ENCODE results near the gene PHLPP1.
"Not testable (repeated sequence)": the region's sequence is repeated elsewhere in the genome, so short reads cannot be mapped to it uniquely, and the experiment has no call there.

The PHLPP1 gene

DNA sequence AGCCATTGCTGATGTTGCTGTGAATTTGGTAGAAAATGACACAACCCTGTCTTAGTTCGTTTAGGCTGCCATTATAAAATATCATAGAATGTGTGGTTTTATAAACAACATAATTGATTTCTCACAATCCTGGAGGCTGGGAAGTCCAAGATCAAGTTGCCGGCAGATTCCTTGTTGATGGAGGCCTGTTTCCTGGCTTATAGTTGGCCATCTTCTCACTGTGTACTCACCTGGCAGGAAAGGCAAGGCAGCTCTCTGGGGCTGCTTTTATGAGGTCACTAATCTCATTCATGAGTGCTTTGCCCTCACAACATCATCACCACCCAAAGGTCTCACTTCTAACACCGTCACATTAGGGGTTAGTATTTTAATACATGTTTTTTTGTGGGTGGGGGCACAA is 58.4 kb downstream of the PHLPP1 start:
- DNase-seq (ENCODE audit: low read depth), result no peak

DNA sequence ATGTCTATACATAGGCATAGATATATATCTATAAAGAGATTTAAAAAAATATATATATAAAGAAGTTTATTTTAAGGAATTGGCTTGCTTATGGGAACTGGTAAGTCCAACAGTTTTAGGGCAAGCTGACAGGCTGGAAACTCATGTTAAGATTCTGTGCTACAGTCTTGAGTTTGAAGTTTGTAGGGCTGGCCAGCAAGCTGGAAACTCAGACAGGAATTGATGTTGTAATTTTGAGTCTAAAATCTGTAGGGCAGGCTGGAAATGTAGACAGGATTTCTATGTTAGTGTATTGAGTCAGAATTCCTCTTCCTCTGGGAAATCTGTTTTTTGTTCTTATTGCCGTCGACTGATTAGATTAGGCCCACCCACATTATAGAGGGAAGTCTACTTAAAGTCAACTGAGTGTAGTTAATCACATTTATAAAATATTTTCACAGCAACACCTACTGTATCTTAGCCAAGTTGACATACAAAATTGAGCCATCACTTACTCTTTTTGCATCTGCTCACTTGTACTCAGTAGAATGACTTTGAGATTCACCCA is 60.8 kb downstream of the PHLPP1 start:
- DNase-seq (ENCODE audit: low read depth), result no peak

- DNase-seq (ENCODE audit: low read depth), result peak; percentile 38
These were observed 62.5 kb downstream of the PHLPP1 start for GRCh38 chr18:62777814-62778213.

GRCh38 chr18:62778976-62779869 is 63.9 kb downstream of the PHLPP1 start:
- DNase-seq (ENCODE audit: low read depth), result no peak

GRCh38 chr18:62781262-62781661 is 65.9 kb downstream of the PHLPP1 start:
- DNase-seq (ENCODE audit: low read depth), result no peak

- DNase-seq (ENCODE audit: low read depth), result peak; percentile 92
These were observed 66.6 kb downstream of the PHLPP1 start for GRCh38 chr18:62781893-62782292.

GRCh38 chr18:62784338-62784965 is 69.1 kb downstream of the PHLPP1 start:
- no peak for DNase-seq (ENCODE audit: low read depth)

- peak; percentile 31 for DNase-seq (ENCODE audit: low read depth)
These were observed 69.6 kb downstream of the PHLPP1 start for GRCh38 chr18:62784966-62785413.

GRCh38 chr18:62786689-62787088 is 71.3 kb downstream of the PHLPP1 start:
- DNase-seq (ENCODE audit: low read depth), result no peak

DNA sequence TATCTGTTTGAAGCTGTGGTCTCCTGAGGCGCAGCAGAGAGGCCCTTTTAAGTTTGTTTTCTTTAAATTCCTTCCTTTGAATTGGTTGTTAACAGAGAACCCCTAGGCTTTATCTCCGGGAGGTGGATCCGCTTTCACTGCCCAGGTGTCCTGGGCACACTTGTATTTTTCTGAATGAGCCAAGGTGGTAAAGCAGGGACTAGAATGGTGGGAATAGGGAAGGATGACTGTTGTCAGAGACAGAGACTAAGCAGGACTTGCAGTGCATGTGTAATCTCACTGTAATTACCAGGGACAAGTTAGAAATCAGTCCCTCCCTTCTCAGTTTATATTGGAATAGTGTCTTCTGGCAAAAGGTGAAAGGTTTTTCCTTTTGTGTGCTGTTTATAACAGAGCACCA is 72.8 kb downstream of the PHLPP1 start:
- no peak for DNase-seq (ENCODE audit: low read depth)

DNA sequence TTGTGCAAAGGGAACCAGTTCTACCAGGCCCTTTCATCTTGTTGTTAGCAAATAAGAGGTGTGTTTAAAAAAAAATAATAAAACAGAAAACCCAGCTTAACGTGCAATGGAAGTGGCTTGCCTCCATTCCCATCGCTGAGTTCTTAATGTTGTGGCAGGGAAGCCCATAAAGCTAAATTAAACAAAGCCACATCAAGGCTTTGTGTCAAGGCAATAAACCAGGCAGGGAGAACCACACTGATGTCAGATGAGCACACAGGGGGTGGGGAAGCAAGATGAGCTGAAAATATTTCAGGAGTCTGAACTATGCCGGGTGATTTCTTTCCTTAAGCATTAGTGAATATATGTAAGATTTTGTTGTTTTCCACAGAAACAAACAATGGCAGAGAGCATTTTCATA is 73.5 kb downstream of the PHLPP1 start:
- no peak for DNase-seq (ENCODE audit: low read depth)

GRCh38 chr18:62790871-62791772 is 75.8 kb downstream of the PHLPP1 start:
- DNase-seq (ENCODE audit: low read depth), result no peak

- DNase-seq (ENCODE audit: low read depth), result no peak
These were observed 76.7 kb downstream of the PHLPP1 start for GRCh38 chr18:62792016-62792415.

DNA sequence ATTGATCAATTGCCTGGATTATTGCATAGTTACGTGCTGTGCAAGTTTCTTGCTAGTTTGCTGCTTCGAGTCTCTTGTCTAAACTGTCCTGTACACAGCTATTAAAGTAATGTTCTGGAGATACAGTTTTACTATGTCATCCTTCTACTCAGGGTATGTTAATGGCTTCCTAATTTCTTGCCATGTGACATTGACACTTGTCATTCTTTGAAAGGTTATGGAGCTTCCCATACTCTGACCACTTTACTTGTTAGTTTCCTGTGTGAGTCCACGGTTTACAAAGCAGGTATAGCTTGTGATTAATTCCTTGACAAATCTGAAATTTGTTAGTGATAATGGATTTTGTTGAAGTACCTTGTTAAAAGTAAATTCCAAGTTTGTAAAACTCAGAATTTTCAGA is 80.5 kb downstream of the PHLPP1 start:
- DNase-seq (ENCODE audit: low read depth), result no peak

DNA sequence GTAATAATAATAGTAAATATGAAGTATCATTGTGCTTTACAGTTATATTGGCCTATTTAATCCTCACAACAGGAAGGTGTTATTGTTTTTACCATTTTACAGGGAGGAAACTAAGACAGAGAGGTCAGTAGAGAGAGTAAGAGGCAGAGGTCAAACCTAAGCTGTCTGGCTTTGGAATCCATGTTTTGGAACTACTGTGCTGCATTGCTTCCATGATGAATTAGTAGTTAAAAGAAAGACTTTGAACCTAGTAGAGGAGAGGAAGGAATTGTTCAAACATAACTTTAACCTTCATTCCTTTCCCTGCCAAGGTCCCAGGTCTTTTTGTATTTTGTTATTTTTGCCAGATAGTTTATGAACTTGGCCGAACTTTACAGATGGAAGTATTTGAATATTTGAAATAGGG is 80.9 kb downstream of the PHLPP1 start:
- no peak for DNase-seq (ENCODE audit: low read depth)

- no peak for DNase-seq (ENCODE audit: low read depth)
These were observed 82.0 kb downstream of the PHLPP1 start for GRCh38 chr18:62797329-62797728.

GRCh38 chr18:62799977-62800376 is 84.6 kb downstream of the PHLPP1 start:
- no peak for DNase-seq (ENCODE audit: low read depth)

DNA sequence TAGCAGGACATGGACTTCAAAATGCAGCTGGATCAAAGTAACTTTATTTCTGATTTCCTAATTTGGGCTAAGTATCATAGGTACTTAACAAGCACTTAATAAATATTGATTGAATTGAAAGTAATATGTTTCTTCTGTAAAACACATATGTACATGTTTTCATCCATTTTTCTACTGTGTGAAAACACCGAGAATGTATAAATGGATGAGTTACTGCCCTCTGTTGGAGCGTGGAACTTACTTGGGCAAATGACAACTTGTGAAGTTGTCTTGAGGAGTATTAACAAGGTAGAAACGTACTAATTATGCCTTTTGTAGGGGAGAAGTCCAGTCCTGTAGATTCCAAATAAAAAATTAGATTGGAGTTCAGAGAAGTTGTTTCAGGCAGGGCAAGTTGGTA is 87.2 kb downstream of the PHLPP1 start:
- no peak for DNase-seq (ENCODE audit: low read depth)

DNA sequence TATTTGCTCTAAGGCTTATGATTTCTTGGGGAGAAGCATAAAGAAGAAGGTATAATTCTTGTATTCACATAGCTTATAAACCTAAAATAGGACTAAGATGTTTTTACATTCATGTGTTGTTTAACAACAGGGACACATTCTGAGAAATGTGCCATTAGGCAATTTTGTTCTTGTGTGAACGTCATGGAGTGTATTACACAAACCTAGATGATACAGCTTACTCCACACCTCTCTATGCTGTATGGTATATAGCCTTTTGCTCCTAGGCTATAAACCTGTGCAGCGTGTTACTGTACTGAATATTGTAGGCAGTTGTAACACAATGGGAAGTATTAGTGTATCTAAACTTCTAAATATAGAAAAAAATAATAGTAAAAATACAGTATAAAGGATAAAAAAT is 92.1 kb downstream of the PHLPP1 start:
- no peak for DNase-seq (ENCODE audit: low read depth)

DNA sequence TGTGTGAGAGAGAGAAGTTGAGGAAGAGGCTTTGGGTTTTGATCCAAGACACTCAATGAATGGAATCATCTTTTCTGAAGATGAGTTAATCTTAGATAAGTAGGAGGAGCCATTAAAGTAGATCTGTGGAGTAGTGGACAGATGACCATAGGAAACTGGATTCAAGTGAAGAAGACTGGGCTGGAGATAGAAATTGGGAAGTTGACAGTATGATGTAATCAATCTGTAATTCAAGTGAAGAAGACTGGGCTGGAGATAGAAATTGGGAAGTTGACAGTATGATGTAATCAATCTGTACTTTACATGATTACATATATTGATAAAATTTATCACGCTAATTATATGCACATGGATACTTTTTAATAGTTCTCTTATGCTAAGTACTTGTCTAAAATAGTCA is 92.8 kb downstream of the PHLPP1 start:
- no peak for DNase-seq (ENCODE audit: low read depth)

GRCh38 chr18:62809445-62809844 is 94.1 kb downstream of the PHLPP1 start:
- not testable (repeated sequence) for DNase-seq (ENCODE audit: low read depth)

- no peak for DNase-seq (ENCODE audit: low read depth)
These were observed 94.6 kb downstream of the PHLPP1 start for GRCh38 chr18:62809900-62810299.
